CD4-positive, CD25-positive, alpha-beta regulatory T cell (primary cell): ENCODE results near the gene BNIP3. TPM values are rescaled to one million over a fixed set of nuclear protein-coding genes. Genes with fewer than 3 reads are reported as not detected.
A peak's percentile ranks its signal among the peaks of the same experiment; 100 is the strongest.

ENCODE experiments used
- ATAC-seq, 2 donors: fragments of 150-1000 bp; cut with Tn5 transposase; one replicate each; pipeline ENCODE4 v1.10.0; 2021; ENCODE audit warnings: low read depth in 2 of 2, moderate number of reproducible peaks in 2 of 2, moderate library complexity in 1 of 2
- DNase-seq, 3 donors: peaks; one replicate each; pipeline versions ENCODE4 v3.0.0 to v3.0.0-alpha.2; 2012 to 2022; ENCODE audit warnings: mixed read lengths in 1 of 3
- H3K27ac ChIP-seq: one replicate; pipeline ENCODE4 v1.7.0; 2013; ENCODE audit warnings: mild to moderate bottlenecking, low read length; ENCODE audit not compliant: insufficient read depth, poor library complexity, severe bottlenecking
- H3K27me3 ChIP-seq: one replicate; pipeline ENCODE4 v1.7.0; 2013; ENCODE audit warnings: low read length; ENCODE audit not compliant: control insufficient read depth, insufficient read depth
- H3K36me3 ChIP-seq: one replicate; pipeline ENCODE4 v1.7.0; 2013; ENCODE audit warnings: mild to moderate bottlenecking, low read length, moderate library complexity; ENCODE audit not compliant: control insufficient read depth, insufficient read depth
- H3K4me1 ChIP-seq: 2 replicates; pipeline ENCODE4 v1.7.0; 2013; ENCODE audit warnings: mild to moderate bottlenecking, low read length; ENCODE audit not compliant: insufficient read depth, control insufficient read depth, poor library complexity, severe bottlenecking
- H3K4me3 ChIP-seq: one replicate; pipeline ENCODE4 v1.7.0; 2013; ENCODE audit warnings: low read depth, mild to moderate bottlenecking, low read length, moderate library complexity
- H3K9me3 ChIP-seq, 2 experiments: 1 replicate in 1 of 2; 2 replicates in 1 of 2; pipeline ENCODE4 v1.7.0; 2013; ENCODE audit warnings: low read length in 2 of 2, mild to moderate bottlenecking in 1 of 2, moderate library complexity in 1 of 2; ENCODE audit not compliant: control insufficient read depth in 2 of 2
- H3K27ac Mint-ChIP-seq, 3 donors: one replicate each; pipeline ENCODE4 v1.8.0; 2020 to 2022; ENCODE audit warnings: mild to moderate bottlenecking in 3 of 3, mixed read lengths in 3 of 3, moderate library complexity in 2 of 3
- H3K27me3 Mint-ChIP-seq: one replicate; pipeline ENCODE4 v1.8.0; 2022; ENCODE audit warnings: mild to moderate bottlenecking, mixed read lengths
- H3K36me3 Mint-ChIP-seq: one replicate; pipeline ENCODE4 v1.8.0; 2020; ENCODE audit warnings: mixed read lengths
- H3K4me1 Mint-ChIP-seq, 4 donors: one replicate each; pipeline ENCODE4 v1.8.0; 2020 to 2022; ENCODE audit warnings: mixed read lengths in 4 of 4, mild to moderate bottlenecking in 1 of 4
- H3K4me3 Mint-ChIP-seq, 4 donors: one replicate each; pipeline ENCODE4 v1.8.0; 2020 to 2022; ENCODE audit warnings: mild to moderate bottlenecking in 4 of 4, mixed read lengths in 4 of 4, moderate library complexity in 3 of 4
- H3K9me3 Mint-ChIP-seq, 7 donors: one replicate each; pipeline ENCODE4 v1.8.0; 2020 to 2022; ENCODE audit warnings: mixed read lengths in 7 of 7, mild to moderate bottlenecking in 3 of 7, moderate library complexity in 2 of 7
- polyA plus RNA-seq, 4 donors: library from polyadenylated mRNA; unstranded; fragments of 300-500 nt; fragmentation: Illumina TruSeq; gene quantifications; one replicate each; pipeline ENCODE4 v1.2.3, GENCODE V29; 2021
- total RNA-seq: library from RNA; stranded (reverse); gene quantifications from one replicate; pipeline ENCODE4 v1.2.3, GENCODE V29; 2022

Gene BNIP3
- total and polyA plus RNA-seq, 5 donors from 2014 or later = 20.2 to 35.1 (median 28.4) TPM

- Mint-ChIP-seq H3K27ac (no peak overlapping the region), H3K36me3 (no peaks in the 10 kb centered on the region), H3K9me3 (no peaks in the 10 kb centered on the region), H3K4me1 (peaks cover 4 to 7% (median 5%) of the 10 kb centered on the region in 4 donors), H3K4me3 (no peak overlapping the region), H3K27me3 (peaks cover 24% of the 10 kb centered on the region)
- ATAC-seq (no peak), DNase-seq (no peak)
- H3K36me3 ChIP-seq = no peaks in the 10 kb centered on the region
- H3K27me3 ChIP-seq = no peaks in the 10 kb centered on the region
- H3K4me3 ChIP-seq = no peak overlapping the region
- no peaks in the 10 kb centered on the region for H3K9me3 ChIP-seq
- H3K27ac ChIP-seq = no peak overlapping the region
- no peaks in the 10 kb centered on the region for H3K4me1 ChIP-seq
Measured at GRCh38 chr10:132021046-132021445, 39.3 kb upstream of the BNIP3 start.

- Mint-ChIP-seq H3K4me1 (peaks cover 4 to 7% (median 5%) of the 10 kb centered on the region in 4 donors), H3K4me3 (no peak overlapping the region), H3K27ac (peak overlapping the region in 2 of 3 donors; percentile 35 to 37), H3K9me3 (no peaks in the 10 kb centered on the region), H3K36me3 (no peaks in the 10 kb centered on the region), H3K27me3 (peaks cover 24% of the 10 kb centered on the region)
- no peak overlapping the region for H3K27ac ChIP-seq
- no peaks in the 10 kb centered on the region for H3K4me1 ChIP-seq
- DNase-seq (no peak), ATAC-seq (no peak)
- H3K4me3 ChIP-seq = no peak overlapping the region
- H3K36me3 ChIP-seq = no peaks in the 10 kb centered on the region
- H3K9me3 ChIP-seq = no peaks in the 10 kb centered on the region
- H3K27me3 ChIP-seq = no peaks in the 10 kb centered on the region
Measured at GRCh38 chr10:132020456-132020855, 38.7 kb upstream of the BNIP3 start.

- H3K4me3 Mint-ChIP-seq = no peak overlapping the region
- H3K36me3 Mint-ChIP-seq = no peaks in the 10 kb centered on the region
- H3K27ac Mint-ChIP-seq = no peak overlapping the region
- H3K4me1 Mint-ChIP-seq = peaks cover 4 to 7% (median 5%) of the 10 kb centered on the region in 4 donors
- H3K27me3 Mint-ChIP-seq = peaks cover 26% of the 10 kb centered on the region
- no peaks in the 10 kb centered on the region for H3K4me1 ChIP-seq
- no peaks in the 10 kb centered on the region for H3K9me3 ChIP-seq
- H3K27ac ChIP-seq = no peak overlapping the region
- no peaks in the 10 kb centered on the region for H3K36me3 ChIP-seq
- H3K4me3 ChIP-seq = no peak overlapping the region
- no peaks in the 10 kb centered on the region for H3K27me3 ChIP-seq
- no peaks in the 10 kb centered on the region for H3K9me3 Mint-ChIP-seq
- DNase-seq (no peak), ATAC-seq (no peak)
Measured at GRCh38 chr10:132019366-132019765, 37.6 kb upstream of the BNIP3 start.

- ATAC-seq (no peak), DNase-seq (no peak)
- no peak overlapping the region for H3K27ac Mint-ChIP-seq
- no peak overlapping the region for H3K4me3 ChIP-seq
- no peaks in the 10 kb centered on the region for H3K36me3 Mint-ChIP-seq
- H3K36me3 ChIP-seq = no peaks in the 10 kb centered on the region
- no peak overlapping the region for H3K27ac ChIP-seq
- no peak overlapping the region for H3K4me3 Mint-ChIP-seq
- H3K9me3 ChIP-seq = no peaks in the 10 kb centered on the region
- no peaks in the 10 kb centered on the region for H3K9me3 Mint-ChIP-seq
- H3K4me1 ChIP-seq = no peaks in the 10 kb centered on the region
- no peaks in the 10 kb centered on the region for H3K27me3 ChIP-seq
- peaks cover 21% of the 10 kb centered on the region for H3K27me3 Mint-ChIP-seq
- peaks cover 4 to 7% (median 5%) of the 10 kb centered on the region in 4 donors for H3K4me1 Mint-ChIP-seq
Measured at GRCh38 chr10:132018446-132018845, 36.7 kb upstream of the BNIP3 start.

- Mint-ChIP-seq H3K4me3 (no peak overlapping the region), H3K27me3 (peaks cover 19% of the 10 kb centered on the region), H3K27ac (no peak overlapping the region), H3K9me3 (no peaks in the 10 kb centered on the region), H3K36me3 (no peaks in the 10 kb centered on the region), H3K4me1 (no peaks in the 10 kb centered on the region)
- Histone ChIP-seq H3K36me3 (no peaks in the 10 kb centered on the region), H3K4me1 (no peaks in the 10 kb centered on the region), H3K4me3 (no peak overlapping the region), H3K27me3 (peaks cover 2% of the 10 kb centered on the region), H3K27ac (no peak overlapping the region), H3K9me3 (no peaks in the 10 kb centered on the region)
- DNase-seq (no peak), ATAC-seq (no peak)
Measured at GRCh38 chr10:132016514-132016913, 34.8 kb upstream of the BNIP3 start.

- peaks cover 27% of the 10 kb centered on the region for H3K27me3 Mint-ChIP-seq
Measured at GRCh38 chr10:132011445-132011844, 29.7 kb upstream of the BNIP3 start.

GRCh38 chr10:132011024-132011423 is 29.3 kb upstream of the BNIP3 start:
- Histone ChIP-seq H3K9me3 (no peaks in the 10 kb centered on the region), H3K4me1 (no peaks in the 10 kb centered on the region), H3K27ac (no peak overlapping the region), H3K27me3 (peaks cover 2% of the 10 kb centered on the region), H3K36me3 (no peaks in the 10 kb centered on the region), H3K4me3 (no peak overlapping the region)
- no peak overlapping the region for H3K4me3 Mint-ChIP-seq
- H3K36me3 Mint-ChIP-seq = no peaks in the 10 kb centered on the region
- H3K4me1 Mint-ChIP-seq = no peaks in the 10 kb centered on the region
- H3K27me3 Mint-ChIP-seq = peaks cover 27% of the 10 kb centered on the region
- DNase-seq (no peak), ATAC-seq (no peak)
- H3K9me3 Mint-ChIP-seq = no peaks in the 10 kb centered on the region
- no peak overlapping the region for H3K27ac Mint-ChIP-seq

More at GRCh38 chr10:132011445-132011844, 29.7 kb upstream of the BNIP3 start:
- Mint-ChIP-seq H3K9me3 (no peaks in the 10 kb centered on the region), H3K4me1 (no peaks in the 10 kb centered on the region), H3K36me3 (no peaks in the 10 kb centered on the region), H3K4me3 (no peak overlapping the region), H3K27ac (no peak overlapping the region)
- DNase-seq (no peak), ATAC-seq (no peak)
- Histone ChIP-seq H3K27ac (no peak overlapping the region), H3K4me3 (no peak overlapping the region), H3K9me3 (no peaks in the 10 kb centered on the region), H3K36me3 (no peaks in the 10 kb centered on the region), H3K27me3 (peaks cover 2% of the 10 kb centered on the region), H3K4me1 (no peaks in the 10 kb centered on the region)

- H3K27me3 ChIP-seq = peaks cover 2% of the 10 kb centered on the region
- no peak overlapping the region for H3K4me3 ChIP-seq
- no peak overlapping the region for H3K27ac ChIP-seq
- H3K36me3 ChIP-seq = no peaks in the 10 kb centered on the region
- no peaks in the 10 kb centered on the region for H3K4me1 ChIP-seq
- Mint-ChIP-seq H3K27me3 (peaks cover 31% of the 10 kb centered on the region), H3K9me3 (peaks cover 0 to 1% (median 0%) of the 10 kb centered on the region in 7 donors), H3K4me3 (no peak overlapping the region), H3K27ac (no peak overlapping the region), H3K36me3 (no peaks in the 10 kb centered on the region), H3K4me1 (no peaks in the 10 kb centered on the region)
- no peaks in the 10 kb centered on the region for H3K9me3 ChIP-seq
- ATAC-seq (no peak), DNase-seq (no peak)
Measured at GRCh38 chr10:132010483-132010882, 28.8 kb upstream of the BNIP3 start.
